Cardiac muscle cell (in vitro differentiated cells and primary cell): ENCODE data around the gene CAST. TPM values are rescaled to one million over a fixed set of nuclear protein-coding genes. Genes with fewer than 3 reads are reported as not detected.

Experiments used
- DNase-seq, 2 donors: peaks; one replicate each; pipeline versions ENCODE4 v3.0.0 to v3.0.0-alpha.2; 2010 to 2017; ENCODE audit warnings: low read depth in 1 of 2, low spot score in 1 of 2
- H3K27ac ChIP-seq: fragments of 200-600 bp; sonication (generic); 2 replicates; pipeline ENCODE4 v1.5.1; 2016
- H3K27me3 ChIP-seq: fragments of 200-600 bp; sonication (generic); 2 replicates; pipeline ENCODE4 v1.6.0; 2016; ENCODE audit warnings: control low read depth
- H3K36me3 ChIP-seq: fragments of 200-600 bp; sonication (generic); 2 replicates; pipeline ENCODE4 v1.5.1; 2016; ENCODE audit warnings: control low read depth
- H3K4me1 ChIP-seq: fragments of 200-600 bp; sonication (generic); 2 replicates; pipeline ENCODE4 v1.8.1; 2017; ENCODE audit warnings: low read depth, mild to moderate bottlenecking, mixed run types
- H3K4me3 ChIP-seq: fragments of 200-600 bp; sonication (generic); 2 replicates; pipeline ENCODE4 v1.5.1; 2016; ENCODE audit warnings: mild to moderate bottlenecking
- H3K9me3 ChIP-seq: fragments of 200-600 bp; sonication (generic); 2 replicates; pipeline ENCODE4 v1.5.1; 2017; ENCODE audit warnings: low read depth, mild to moderate bottlenecking, control low read depth
- polyA plus RNA-seq: library from polyadenylated mRNA; unstranded; fragments of >200 nt; fragmentation: Nextera tagmentation; extraction: Ambion mirVana; gene quantifications from 2 replicates; pipeline ENCODE4 v1.2.1, GENCODE V29; 2016
- total RNA-seq: library from RNA; depleted of rRNA; stranded (reverse); fragments of >200 nt; gene quantifications from 2 replicates; pipeline ENCODE4 v1.2.3, GENCODE V29; 2016
- TF ChIP-seq, protein P1 (sequence below): IDR thresholded peaks from 2 replicates; pipeline ENCODE4 v1.5.1; 2012; ENCODE audit warnings: low read depth, mild to moderate bottlenecking, low read length

CAST gene
- total and polyA plus RNA-seq, 2 experiments from 2014 or later = 85.2 to 101 TPM

DNA sequence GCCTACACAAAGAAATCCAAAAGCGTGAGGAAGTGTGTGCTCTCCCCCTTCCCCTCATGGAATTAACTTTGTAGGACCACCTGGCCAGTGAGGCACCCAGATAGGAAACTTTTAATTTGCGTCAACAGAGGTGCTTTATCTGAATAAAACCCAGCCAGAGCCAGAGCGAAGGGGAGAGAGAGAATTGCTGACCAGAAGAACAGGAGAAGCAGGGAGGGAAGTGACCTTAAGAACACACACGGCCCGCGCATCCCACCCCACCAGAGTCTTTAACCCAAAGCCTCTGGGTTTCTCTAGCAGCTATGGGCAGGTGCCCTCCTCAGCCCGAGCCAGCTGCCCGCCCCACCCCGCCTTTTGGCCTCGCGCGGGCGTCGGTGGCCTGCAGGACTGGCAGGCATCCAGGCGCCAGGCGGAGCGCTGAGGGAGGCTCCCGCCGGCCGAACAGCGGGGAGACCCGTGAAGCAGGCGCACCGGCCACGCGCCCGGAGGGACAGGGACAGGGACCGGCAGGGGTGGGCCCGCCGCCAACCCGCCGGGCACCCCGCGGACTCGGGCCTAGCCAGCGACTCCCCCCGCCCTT lies 145.0 kb downstream of the CAST start:
- peak overlapping the region; percentile 99 for H3K27ac ChIP-seq
- H3K9me3 ChIP-seq = no peaks in the 10 kb centered on the region
- DNase-seq = peak; percentile 75 to 81

DNA sequence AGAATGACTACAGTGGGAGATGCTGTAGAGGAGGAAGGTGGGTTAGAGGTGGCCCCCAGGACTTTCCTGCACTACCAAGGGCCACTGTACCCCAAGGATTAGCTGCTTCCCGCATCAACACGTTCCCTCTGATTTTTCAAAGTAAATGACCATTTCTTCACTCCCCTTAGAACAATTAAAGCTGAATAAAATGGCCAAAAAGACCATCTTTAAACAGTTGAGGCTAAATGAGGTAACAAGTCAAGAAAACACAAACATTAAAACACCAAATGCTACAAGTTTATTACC lies 146.3 kb downstream of the CAST start:
- Histone ChIP-seq H3K4me1 (no peaks in the 10 kb centered on the region), H3K36me3 (no peaks in the 10 kb centered on the region), H3K9me3 (no peaks in the 10 kb centered on the region), H3K27me3 (no peaks in the 10 kb centered on the region), H3K4me3 (peak overlapping the region; percentile 93), H3K27ac (no peak overlapping the region)
- no peak for DNase-seq
- TF ChIP-seq, protein P1, sequence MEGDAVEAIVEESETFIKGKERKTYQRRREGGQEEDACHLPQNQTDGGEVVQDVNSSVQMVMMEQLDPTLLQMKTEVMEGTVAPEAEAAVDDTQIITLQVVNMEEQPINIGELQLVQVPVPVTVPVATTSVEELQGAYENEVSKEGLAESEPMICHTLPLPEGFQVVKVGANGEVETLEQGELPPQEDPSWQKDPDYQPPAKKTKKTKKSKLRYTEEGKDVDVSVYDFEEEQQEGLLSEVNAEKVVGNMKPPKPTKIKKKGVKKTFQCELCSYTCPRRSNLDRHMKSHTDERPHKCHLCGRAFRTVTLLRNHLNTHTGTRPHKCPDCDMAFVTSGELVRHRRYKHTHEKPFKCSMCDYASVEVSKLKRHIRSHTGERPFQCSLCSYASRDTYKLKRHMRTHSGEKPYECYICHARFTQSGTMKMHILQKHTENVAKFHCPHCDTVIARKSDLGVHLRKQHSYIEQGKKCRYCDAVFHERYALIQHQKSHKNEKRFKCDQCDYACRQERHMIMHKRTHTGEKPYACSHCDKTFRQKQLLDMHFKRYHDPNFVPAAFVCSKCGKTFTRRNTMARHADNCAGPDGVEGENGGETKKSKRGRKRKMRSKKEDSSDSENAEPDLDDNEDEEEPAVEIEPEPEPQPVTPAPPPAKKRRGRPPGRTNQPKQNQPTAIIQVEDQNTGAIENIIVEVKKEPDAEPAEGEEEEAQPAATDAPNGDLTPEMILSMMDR = no peak

More for the DNA sequence above, 145.0 kb downstream of the CAST start:
- H3K27me3 ChIP-seq = no peaks in the 10 kb centered on the region
- no peaks in the 10 kb centered on the region for H3K4me1 ChIP-seq
- peak overlapping the region; percentile 93 for H3K4me3 ChIP-seq
- TF ChIP-seq, protein P1 = no peak
- no peaks in the 10 kb centered on the region for H3K36me3 ChIP-seq

DNA sequence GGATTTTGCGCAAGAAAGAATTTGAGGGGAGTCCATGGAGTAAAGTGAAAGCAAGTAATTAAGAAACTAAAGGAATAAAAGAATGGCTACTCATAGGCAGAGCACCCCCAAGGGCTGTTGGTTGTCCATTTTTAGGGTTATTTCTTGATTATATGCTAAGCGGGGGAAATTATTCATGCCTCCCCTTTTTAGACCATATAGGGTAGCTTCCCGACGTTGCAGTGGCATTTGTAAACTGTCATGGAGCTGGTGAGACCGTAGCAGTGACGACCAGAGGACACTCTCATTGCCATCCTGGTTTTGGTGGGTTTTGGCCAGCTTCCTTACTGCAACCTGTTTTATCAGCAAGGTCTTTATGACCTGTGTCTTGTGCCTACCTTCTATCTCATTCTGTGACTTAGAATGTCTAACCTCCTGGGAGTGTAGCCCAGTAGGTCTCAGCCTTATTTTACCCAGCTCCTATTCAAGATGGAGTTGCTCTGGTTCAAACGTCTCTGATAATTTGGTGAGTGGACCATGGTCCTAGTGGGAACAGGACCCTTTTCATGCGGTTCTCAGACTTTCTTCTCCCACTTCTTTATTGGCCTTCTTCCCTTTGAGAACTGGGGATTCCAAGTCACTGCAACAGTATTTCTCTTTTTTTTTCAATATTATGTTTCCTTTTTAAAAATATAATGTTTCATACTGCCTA lies 146.8 kb downstream of the CAST start:
- H3K4me3 ChIP-seq = no peak overlapping the region
- no peaks in the 10 kb centered on the region for H3K27me3 ChIP-seq
- TF ChIP-seq, protein P1 = no peak
- no peaks in the 10 kb centered on the region for H3K36me3 ChIP-seq
- H3K9me3 ChIP-seq = no peaks in the 10 kb centered on the region
- no peak overlapping the region for H3K27ac ChIP-seq
- DNase-seq = no peak
- no peaks in the 10 kb centered on the region for H3K4me1 ChIP-seq

DNA sequence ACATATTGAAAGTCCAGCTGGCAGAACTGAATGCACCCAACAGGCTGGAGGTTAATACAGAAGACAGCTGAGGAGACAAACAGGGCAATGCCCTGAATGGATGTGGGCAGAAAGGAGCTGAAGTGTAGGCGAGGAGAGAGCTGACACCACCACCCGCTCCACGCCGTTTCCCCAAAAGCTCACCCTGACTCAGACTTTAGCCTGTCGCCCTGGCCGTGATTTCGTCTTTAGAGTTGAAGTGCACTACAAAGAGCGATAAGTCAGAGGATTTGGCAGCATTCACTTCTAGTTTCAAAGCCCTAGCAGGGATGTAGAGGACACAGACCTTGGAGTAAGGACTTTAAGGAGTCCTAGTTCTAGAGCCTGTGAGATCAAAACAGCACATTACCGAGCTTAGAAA lies 147.7 kb downstream of the CAST start:
- Histone ChIP-seq H3K4me3 (no peak overlapping the region), H3K27me3 (no peaks in the 10 kb centered on the region), H3K36me3 (no peaks in the 10 kb centered on the region), H3K9me3 (no peaks in the 10 kb centered on the region), H3K27ac (no peak overlapping the region), H3K4me1 (no peaks in the 10 kb centered on the region)
- TF ChIP-seq, protein P1 = no peak
- no peak for DNase-seq

DNA sequence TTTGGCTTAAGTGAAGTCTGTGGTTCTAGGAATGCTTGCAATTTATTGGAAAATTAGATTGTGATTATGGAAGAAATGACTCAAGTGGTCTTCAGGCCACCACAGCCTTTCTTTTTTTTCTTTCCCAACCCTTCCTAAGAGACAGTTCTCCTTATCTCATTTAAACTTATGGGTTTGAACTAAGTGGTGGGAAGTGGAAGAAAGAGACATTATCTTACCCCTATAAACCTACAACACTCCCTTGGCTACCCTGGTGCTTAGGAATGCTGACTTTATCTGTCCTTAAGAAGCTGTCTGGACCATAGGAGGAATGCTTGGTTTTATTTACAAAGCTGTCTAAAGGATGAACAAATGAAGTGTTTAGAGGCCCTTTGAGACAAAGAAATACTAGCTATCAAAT lies 150.7 kb downstream of the CAST start:
- Histone ChIP-seq H3K27me3 (no peaks in the 10 kb centered on the region), H3K9me3 (no peaks in the 10 kb centered on the region), H3K4me3 (no peak overlapping the region), H3K27ac (no peak overlapping the region), H3K4me1 (no peaks in the 10 kb centered on the region), H3K36me3 (no peaks in the 10 kb centered on the region)
- DNase-seq = no peak
- TF ChIP-seq, protein P1 = no peak
